DMS153 treated with DMSO at 0.1 percent for 48 hours (cell line): ENCODE measurements around the gene PCDHB14.
"Not testable (repeated sequence)": the region's sequence is repeated elsewhere in the genome, so short reads cannot be mapped to it uniquely, and the experiment has no call there.

Experiments used
- DNase-seq: peaks from one replicate; lab custom pipeline; 2025; ENCODE audit not compliant: unreplicated experiment; lab: John Stamatoyannopoulos, UW

Gene PCDHB14

DNA sequence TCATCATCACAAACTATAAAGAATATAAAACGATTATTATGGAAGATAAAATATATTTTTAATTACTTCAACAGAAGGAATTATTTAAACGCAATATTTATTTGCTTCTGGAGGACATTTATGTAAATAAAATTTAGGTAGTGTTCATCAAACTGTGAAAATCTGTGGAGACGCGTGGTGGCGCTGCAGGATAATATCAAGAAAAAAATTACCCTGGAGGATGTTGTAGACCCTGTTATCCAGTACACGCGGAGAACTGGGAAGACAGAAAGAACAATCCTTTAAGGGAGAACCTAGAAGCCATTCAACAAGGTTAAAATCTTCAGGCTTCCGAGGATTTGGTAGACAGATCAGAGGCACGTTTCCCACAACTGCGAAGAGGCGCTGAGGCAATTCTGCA, 14.7 kb upstream of the PCDHB14 start, which contains the start of gene PCDHB12:
PCDHB12 (plus strand) TSS at position 242 of the 400 bp plus-strand sequence. CDS start 189 bp downstream, outside the sequence.
- no peak for DNase-seq

DNA sequence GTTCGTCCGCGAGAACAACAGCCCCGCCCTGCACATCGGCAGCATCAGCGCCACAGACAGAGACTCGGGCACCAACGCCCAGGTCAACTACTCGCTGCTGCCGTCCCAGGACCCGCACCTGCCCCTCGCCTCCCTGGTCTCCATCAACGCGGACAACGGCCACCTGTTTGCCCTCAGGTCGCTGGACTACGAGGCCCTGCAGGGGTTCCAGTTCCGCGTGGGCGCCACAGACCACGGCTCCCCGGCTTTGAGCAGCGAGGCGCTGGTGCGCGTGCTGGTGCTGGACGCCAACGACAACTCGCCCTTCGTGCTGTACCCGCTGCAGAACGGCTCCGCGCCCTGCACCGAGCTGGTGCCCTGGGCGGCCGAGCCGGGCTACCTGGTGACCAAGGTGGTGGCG, 12.9 kb upstream of the PCDHB14 start:
- not testable (repeated sequence) for DNase-seq

DNA sequence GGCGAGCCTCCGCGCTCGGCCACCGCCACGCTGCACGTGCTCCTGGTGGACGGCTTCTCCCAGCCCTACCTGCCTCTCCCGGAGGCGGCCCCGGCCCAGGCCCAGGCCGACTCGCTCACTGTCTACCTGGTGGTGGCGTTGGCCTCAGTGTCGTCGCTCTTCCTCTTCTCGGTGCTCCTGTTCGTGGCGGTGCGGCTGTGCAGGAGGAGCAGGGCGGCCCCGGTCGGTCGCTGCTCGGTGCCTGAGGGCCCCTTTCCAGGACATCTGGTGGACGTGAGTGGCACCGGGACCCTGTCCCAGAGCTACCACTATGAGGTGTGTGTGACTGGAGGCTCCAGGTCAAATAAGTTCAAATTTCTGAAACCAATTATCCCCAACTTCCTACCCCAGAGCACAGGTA, 12.3 kb upstream of the PCDHB14 start:
- DNase-seq = not testable (repeated sequence)

DNA sequence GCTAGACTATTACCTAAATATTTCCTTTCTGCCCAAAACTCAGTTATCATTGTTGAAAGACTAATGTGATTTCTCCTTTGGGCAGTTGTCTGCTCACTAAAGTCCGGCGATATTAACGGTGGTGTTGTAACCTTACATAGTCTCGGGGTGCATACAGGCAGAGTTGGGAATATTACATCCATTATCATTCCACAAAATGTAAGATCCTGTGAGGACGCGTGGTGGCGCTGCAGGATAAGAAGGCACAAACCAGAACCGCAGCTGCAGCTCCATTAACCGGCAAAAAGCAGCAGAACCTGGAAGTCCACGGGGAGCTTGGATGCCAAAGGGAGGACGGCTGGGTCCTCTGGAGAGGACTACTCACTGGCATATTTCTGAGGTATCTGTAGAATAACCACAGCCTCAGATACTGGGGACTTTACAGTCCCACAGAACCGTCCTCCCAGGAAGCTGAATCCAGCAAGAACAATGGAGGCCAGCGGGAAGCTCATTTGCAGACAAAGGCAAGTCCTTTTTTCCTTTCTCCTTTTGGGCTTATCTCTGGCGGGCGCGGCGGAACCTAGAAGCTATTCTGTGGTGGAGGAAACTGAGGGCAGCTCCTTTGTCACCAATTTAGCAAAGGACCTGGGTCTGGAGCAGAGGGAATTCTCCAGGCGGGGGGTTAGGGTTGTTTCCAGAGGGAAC, 9.3 kb upstream of the PCDHB14 start, which contains the start of gene PCDHB13:
PCDHB13 (plus strand) TSS at position 264 of the 684 bp plus-strand sequence; CDS start at position 469, 205 bp downstream.
- DNase-seq = not testable (repeated sequence)

DNA sequence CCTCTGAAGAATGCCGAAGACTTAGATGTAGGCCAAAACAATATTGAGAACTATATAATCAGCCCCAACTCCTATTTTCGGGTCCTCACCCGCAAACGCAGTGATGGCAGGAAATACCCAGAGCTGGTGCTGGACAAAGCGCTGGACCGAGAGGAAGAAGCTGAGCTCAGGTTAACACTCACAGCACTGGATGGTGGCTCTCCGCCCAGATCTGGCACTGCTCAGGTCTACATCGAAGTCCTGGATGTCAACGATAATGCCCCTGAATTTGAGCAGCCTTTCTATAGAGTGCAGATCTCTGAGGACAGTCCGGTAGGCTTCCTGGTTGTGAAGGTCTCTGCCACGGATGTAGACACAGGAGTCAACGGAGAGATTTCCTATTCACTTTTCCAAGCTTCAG, 8.6 kb upstream of the PCDHB14 start:
- not testable (repeated sequence) for DNase-seq

DNA sequence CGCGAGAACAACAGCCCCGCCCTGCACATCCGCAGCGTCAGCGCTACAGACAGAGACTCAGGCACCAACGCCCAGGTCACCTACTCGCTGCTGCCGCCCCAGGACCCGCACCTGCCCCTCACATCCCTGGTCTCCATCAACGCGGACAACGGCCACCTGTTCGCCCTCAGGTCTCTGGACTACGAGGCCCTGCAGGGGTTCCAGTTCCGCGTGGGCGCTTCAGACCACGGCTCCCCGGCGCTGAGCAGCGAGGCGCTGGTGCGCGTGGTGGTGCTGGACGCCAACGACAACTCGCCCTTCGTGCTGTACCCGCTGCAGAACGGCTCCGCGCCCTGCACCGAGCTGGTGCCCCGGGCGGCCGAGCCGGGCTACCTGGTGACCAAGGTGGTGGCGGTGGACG, 7.6 kb upstream of the PCDHB14 start:
- not testable (repeated sequence) for DNase-seq

DNA sequence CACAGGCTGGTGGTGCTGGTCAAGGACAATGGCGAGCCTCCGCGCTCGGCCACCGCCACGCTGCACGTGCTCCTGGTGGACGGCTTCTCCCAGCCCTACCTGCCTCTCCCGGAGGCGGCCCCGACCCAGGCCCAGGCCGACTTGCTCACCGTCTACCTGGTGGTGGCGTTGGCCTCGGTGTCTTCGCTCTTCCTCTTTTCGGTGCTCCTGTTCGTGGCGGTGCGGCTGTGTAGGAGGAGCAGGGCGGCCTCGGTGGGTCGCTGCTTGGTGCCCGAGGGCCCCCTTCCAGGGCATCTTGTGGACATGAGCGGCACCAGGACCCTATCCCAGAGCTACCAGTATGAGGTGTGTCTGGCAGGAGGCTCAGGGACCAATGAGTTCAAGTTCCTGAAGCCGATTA, 7.1 kb upstream of the PCDHB14 start:
- not testable (repeated sequence) for DNase-seq

DNA sequence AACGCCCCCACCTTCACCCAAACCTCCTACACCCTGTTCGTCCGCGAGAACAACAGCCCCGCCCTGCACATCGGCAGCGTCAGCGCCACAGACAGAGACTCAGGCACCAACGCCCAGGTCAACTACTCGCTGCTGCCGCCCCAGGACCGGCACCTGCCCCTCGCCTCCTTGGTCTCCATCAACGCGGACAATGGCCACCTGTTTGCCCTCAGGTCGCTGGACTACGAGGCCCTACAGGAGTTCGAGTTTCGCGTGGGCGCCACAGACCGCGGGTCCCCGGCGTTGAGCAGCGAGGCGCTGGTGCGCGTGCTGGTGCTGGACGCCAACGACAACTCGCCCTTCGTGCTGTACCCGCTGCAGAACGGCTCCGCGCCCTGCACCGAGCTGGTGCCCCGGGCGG, 1.7 kb downstream of the PCDHB14 start:
- not testable (repeated sequence) for DNase-seq

DNA sequence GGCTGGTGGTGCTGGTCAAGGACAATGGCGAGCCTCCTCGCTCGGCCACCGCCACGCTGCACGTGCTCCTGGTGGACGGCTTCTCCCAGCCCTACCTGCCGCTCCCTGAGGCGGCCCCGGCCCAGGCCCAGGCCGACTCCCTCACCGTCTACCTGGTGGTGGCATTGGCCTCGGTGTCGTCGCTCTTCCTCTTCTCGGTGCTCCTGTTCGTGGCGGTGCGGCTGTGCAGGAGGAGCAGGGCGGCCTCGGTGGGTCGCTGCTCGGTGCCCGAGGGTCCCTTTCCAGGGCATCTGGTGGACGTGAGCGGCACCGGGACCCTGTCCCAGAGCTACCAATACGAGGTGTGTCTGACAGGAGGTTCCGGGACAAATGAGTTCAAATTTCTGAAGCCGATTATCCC, 2.3 kb downstream of the PCDHB14 start:
- not testable (repeated sequence) for DNase-seq

DNA sequence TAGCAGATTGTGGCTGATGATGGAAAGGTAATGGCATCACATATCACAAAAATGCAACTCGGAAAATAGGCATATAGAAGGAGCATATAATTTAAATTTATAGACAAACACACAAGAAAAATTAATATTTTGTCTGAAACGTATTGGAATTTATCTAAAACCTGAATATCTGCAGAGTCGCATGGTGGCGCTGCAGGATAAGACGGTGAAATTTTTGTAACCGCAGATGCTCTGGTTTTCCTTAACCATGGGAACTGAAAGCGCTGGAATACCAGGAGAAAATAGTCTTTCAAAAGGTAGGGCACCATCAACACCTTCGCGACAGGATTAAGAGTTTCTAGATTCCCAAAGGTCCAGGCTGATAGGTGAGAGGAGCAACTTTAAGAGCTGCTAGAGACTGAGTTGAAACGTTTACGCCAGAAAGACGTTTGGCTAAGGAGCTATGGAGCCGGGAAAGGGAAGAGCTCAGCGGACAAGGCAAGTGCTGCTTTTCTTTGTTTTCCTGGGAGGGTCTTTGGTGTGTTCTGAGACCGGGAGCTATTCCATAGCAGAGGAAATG, 11.0 kb downstream of the PCDHB14 start:
- DNase-seq = no peak

DNA sequence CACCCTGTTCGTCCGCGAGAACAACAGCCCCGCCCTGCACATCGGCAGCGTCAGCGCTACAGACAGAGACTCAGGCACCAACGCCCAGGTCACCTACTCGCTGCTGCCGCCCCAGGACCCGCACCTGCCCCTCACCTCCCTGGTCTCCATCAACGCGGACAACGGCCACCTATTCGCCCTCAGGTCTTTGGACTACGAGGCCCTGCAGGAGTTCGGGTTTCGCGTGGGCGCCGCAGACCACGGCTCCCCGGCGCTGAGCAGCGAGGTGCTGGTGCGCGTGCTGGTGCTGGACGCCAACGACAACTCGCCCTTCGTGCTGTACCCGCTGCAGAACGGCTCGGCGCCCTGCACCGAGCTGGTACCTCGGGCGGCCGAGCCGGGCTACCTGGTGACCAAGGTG, 12.8 kb downstream of the PCDHB14 start:
- DNase-seq = not testable (repeated sequence)

DNA sequence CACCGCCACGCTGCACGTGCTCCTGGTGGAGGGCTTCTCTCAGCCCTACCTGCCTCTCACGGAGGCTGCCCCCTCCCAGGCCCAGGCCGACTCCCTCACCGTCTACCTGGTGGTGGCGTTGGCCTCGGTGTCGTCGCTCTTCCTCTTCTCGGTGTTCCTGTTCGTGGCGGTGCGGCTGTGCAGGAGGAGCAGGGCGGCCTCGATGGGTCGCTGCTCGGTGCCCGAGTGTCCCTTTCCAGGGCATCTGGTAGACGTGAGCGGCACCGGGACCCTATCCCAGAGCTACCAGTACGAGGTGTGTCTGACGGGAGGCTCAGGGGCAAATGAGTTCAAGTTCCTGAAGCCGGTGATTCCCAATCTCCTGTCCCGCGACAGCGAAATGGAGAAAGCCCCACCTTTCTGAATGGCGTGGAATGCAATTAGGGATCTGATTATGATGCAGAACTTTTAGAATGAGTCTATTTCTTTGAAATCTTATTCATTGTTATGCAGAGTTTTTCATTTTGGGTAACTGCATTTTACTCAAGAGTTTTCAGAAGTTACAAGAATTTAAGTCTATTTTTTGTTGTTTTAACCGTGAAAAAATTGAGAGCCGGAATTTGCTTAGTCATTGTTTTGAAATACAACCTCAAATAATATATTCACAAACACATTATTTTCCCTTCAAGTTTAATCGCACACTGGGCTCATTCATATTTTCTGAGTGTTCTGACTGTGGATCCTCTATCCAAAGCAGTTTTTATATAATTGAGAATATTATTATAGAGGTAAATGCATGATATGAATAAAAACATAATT, 13.6 kb downstream of the PCDHB14 start:
- DNase-seq = no peak

DNA sequence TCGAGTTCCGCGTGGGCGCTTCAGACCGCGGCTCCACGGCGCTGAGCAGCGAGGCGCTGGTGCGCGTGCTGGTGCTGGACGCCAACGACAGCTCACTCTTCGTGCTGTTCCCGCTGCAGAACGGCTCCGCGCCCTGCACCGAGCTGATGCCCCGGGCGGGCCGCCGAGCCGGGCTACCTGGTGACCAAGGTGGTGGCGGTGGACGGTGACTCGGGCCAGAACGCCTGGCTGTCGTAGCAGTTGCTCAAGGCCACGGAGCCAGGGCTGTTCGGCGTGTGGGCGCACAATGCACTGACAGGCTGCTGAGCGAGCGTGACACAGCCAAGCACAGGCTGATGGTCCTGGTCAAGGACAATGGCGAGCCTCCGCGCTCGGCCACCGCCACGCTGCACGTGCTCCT, 18.4 kb downstream of the PCDHB14 start:
- DNase-seq = no peak

DNA sequence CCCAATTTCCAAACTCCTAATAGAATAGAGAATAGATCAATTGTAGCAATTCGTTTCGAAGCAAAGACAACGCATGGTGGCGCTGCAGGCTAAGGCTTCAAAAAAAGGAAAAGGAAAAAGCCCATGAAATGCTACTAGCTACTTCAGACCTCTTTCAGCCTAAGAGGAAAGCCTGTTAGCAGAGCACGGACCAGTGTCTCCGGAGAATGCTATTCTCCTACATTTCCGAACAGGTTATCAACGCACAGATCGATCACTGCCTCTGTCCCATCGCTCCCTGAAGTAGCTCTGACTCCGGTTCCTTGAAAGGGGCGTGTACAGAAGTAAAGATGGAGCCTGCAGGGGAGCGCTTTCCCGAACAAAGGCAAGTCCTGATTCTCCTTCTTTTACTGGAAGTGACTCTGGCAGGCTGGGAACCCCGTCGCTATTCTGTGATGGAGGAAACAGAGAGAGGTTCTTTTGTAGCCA, 22.1 kb downstream of the PCDHB14 start, which contains the start of gene PCDHB15:
PCDHB15 (plus strand) TSS at position 146 of the 468 bp plus-strand sequence; CDS start at position 330, 184 bp downstream.
- DNase-seq = no peak

DNA sequence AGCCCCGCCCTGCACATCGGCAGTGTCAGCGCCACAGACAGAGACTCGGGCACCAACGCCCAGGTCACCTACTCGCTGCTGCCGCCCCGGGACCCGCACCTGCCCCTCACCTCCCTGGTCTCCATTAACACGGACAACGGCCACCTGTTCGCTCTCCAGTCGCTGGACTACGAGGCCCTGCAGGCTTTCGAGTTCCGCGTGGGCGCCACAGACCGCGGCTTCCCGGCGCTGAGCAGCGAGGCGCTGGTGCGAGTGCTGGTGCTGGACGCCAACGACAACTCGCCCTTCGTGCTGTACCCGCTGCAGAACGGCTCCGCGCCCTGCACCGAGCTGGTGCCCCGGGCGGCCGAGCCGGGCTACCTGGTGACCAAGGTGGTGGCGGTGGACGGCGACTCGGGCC, 23.8 kb downstream of the PCDHB14 start:
- not testable (repeated sequence) for DNase-seq

DNA sequence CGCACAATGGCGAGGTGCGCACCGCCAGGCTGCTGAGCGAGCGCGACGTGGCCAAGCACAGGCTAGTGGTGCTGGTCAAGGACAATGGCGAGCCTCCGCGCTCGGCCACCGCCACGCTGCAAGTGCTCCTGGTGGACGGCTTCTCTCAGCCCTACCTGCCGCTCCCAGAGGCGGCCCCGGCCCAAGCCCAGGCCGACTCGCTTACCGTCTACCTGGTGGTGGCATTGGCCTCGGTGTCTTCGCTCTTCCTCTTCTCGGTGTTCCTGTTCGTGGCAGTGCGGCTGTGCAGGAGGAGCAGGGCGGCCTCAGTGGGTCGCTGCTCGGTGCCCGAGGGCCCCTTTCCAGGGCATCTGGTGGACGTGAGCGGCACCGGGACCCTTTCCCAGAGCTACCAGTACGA, 24.3 kb downstream of the PCDHB14 start:
- DNase-seq = not testable (repeated sequence)

DNA sequence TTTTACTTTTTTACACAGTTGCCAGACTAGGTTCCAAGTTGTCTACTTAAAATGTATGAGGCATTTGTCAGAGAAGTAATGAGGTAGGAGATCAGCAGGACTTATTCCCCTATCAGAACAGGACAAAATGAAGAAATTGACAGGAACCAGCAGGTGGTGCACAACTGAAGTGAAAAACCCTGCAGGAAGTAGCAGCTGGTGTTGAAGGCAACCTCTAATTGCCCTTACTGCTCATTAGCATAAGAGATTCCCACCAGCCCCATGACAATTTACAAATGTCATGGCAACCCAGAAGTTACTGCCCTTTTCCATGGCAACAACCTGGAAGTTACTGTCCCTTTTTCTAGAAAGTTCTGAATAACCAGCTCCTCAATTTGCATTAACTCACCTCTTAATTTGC, 27.4 kb downstream of the PCDHB14 start:
- DNase-seq = no peak

DNA sequence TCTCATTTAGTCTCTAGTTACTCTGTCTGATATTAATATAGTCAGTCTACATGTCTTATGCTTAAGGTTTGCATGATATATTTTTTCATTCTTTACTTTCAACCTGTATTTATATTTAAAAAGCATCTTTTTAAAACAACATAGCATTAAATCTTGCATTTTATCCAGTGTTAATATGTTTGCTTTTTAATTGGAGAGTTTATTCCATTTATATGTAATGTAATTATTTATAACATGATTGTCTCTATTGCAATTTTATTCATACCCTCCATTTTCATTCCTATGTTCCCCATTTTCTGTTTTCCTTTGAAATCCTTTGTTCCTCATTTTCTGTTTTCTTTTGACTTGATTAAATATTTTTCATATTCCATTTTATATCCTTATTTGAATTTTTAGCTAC, 35.3 kb downstream of the PCDHB14 start:
- DNase-seq = no peak

DNA sequence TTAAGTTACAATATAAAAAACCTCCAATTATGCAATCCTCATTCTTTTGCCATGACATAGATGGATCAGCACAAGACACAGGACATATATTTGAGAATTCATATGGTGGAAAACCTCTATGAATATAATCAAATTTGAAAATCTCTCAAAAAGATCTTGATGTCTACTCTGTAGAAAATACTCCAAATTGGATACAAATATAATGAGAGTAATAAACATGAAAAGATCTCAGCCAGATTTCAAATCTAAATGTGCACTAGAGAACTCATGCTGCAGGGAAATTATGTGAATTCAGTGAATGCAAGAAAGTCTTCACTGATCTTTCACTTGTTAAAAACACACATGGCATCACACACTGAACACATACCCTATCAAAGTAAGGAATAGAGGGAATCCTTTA, 35.8 kb downstream of the PCDHB14 start:
- no peak for DNase-seq

DNA sequence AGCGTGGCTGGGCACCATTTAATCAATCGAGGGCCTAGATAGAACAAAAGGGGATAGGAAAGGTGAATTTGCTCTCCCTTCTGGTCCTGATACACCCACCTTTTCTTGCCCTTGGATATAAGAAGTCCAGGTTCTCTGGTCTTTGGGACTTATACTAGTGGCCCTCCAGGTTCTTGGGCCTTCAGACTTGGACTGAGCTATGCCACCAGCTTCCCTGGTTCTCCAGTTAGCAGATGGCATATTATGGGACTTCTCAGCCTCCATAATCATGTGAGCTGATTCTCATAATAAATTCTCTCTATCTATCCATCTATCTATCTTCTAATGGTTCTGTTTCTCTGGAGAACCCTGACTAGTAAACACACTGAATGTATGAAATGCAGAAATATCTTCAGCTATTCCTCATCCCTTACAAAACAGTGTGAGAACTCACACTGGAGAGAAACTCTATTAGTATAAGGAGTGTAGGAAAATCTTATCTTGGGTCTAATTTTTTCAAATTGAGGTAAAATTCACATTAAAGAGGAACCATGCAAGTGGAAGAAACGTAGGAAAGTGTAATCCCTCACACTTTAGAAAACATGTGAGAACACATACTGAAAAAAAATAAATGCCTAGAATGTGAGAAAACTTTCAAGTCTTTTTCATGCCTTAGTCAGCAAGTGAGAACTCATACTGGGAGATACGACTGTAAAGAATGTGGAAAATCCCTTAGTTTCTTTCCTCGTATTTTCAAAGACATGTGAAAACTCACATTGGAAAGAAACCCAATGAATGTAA, 37.5 kb downstream of the PCDHB14 start:
- no peak for DNase-seq

DNA sequence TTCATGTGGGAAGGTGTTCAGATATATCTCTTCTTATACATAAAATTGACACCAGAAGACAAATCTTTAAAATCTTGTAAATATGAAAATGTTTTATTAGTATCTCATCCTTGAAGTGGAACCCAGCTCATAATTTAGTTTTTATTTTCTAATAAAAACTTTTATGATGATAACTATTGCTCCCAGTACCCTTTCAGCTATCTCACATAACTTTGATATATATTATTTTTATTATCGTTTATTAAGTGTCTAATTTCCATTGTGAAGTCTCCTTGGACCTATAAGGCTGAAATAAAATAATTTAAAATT, 38.0 kb downstream of the PCDHB14 start:
- DNase-seq = no peak
